D721Med (cell line): ENCODE results near the gene ZMIZ1.

Experiments
- DNase-seq: peaks from one replicate; pipeline ENCODE4 v3.0.0; 2011; ENCODE audit warnings: low spot score; ENCODE audit not compliant: insufficient read length
- FAIRE-seq: peaks from 2 replicates; lab custom pipeline; 2011; peaks lifted over from hg19 to GRCh38; lab: Jason Lieb, UNC
- CTCF ChIP-seq: IDR thresholded peaks from 2 replicates; pipeline ENCODE4 v1.5.1; 2012; ENCODE audit warnings: mild to moderate bottlenecking, control low read depth; ENCODE audit not compliant: insufficient read depth; ENCODE audit errors: missing control alignments

Gene ZMIZ1

GRCh38 chr10:79308016-79308415 is 239.2 kb downstream of the ZMIZ1 start:
- TF ChIP-seq CTCF = no peak
- no peak for FAIRE-seq
- no peak for DNase-seq

- no peak for DNase-seq
- TF ChIP-seq CTCF = no peak
- FAIRE-seq = no peak
Observed at GRCh38 chr10:79308969-79309665, 240.4 kb downstream of the ZMIZ1 start.

GRCh38 chr10:79310200-79310865 is 241.6 kb downstream of the ZMIZ1 start:
- no peak for FAIRE-seq

GRCh38 chr10:79310911-79311573 is 242.3 kb downstream of the ZMIZ1 start:
- TF ChIP-seq CTCF = no peak
- DNase-seq (no peak), FAIRE-seq (no peak)

More at GRCh38 chr10:79310200-79310865, 241.6 kb downstream of the ZMIZ1 start:
- no peak for DNase-seq
- TF ChIP-seq CTCF = no peak

- DNase-seq = no peak
- TF ChIP-seq CTCF = no peak
- no peak for FAIRE-seq
Observed at GRCh38 chr10:79311581-79312407, 243.0 kb downstream of the ZMIZ1 start.

- FAIRE-seq (no peak), DNase-seq (no peak)
- no peak for TF ChIP-seq CTCF
Observed at GRCh38 chr10:79312601-79313187, 243.9 kb downstream of the ZMIZ1 start.
